Measurements from ENCODE around the gene KATNIP. TPM values are rescaled to one million over a fixed set of nuclear protein-coding genes. Genes with fewer than 3 reads are reported as not detected.

Gene KATNIP
- 10 to 100 TPM; 41.3 to 82.8 (median 70.9) TPM for total RNA-seq

GRCh38 chr16:27549746-27550581 lies at the start of gene KATNIP, which contains the start of gene GTF3C1:
KATNIP (plus strand) TSS chr16:27550144; CDS start chr16:27550171, 27 bp downstream.
GTF3C1 (minus strand) TSS chr16:27549913; CDS start chr16:27549890, 23 bp downstream.
- peak; percentile 88 to 92 for TF ChIP-seq POLR2A (IDR thresholded peaks at IDR 0.05)
- peak in 1 of 6 experiments; percentile 16 for TF ChIP-seq CTCF (IDR thresholded peaks at IDR 0.05)
- intact Hi-C loops (cut with DNase I), result loop anchor here (10.0 kb wide), 1 partner anchor 345 kb away; the partner anchor contains the start of gene KDM8

GRCh38 chr16:27500801-27501200 lies 49.1 kb upstream of the KATNIP start:
- no peaks in the 10 kb centered on the region for H3K9me3 ChIP-seq
- intact Hi-C loops (cut with DNase I), result no loop called here
- no peak overlapping the region for H3K4me3 ChIP-seq (replicated peaks in 1 of 3)
- no peak for TF ChIP-seq CTCF (IDR thresholded peaks at IDR 0.05)
- no peak for TF ChIP-seq POLR2A (IDR thresholded peaks at IDR 0.05)
- peak overlapping the region in 2 of 3 donors; percentile 17 to 89 for H3K27ac ChIP-seq
- H3K4me1 ChIP-seq, result peaks cover 27 to 35% of the 10 kb centered on the region in 2 donors
- H3K27me3 ChIP-seq, result no peaks in the 10 kb centered on the region
- 98 to 99% methylated on average over 3 of the region's 3 CpGs for WGBS, 2 donors
- DNase-seq, result no peak
- peaks cover 68 to 71% of the 10 kb centered on the region in 2 donors for H3K36me3 ChIP-seq

More at GRCh38 chr16:27549746-27550581, at the start of gene KATNIP, which contains the start of gene GTF3C1:
- H3K27me3 ChIP-seq, result no peaks in the 10 kb centered on the region
- H3K4me1 ChIP-seq, result peaks cover 31 to 38% of the 10 kb centered on the region in 2 donors
- peak within 1 kb of the TSS; percentile 73 to 84 (median 83) for H3K27ac ChIP-seq
- H3K36me3 ChIP-seq, result peaks cover 3% of the 10 kb centered on the region in 2 donors
- H3K9me3 ChIP-seq, result no peaks in the 10 kb centered on the region
- WGBS, 2 donors, result 0 to 1% methylated on average over 20 to 29 of the region's 59 CpGs
- DNase-seq, result peak; percentile 100
- peak within 1 kb of the TSS; percentile 77 to 100 (median 95) for H3K4me3 ChIP-seq (replicated peaks in 1 of 3)

- no peaks in the 10 kb centered on the region for H3K9me3 ChIP-seq
- no peak overlapping the region for H3K27ac ChIP-seq
- H3K4me3 ChIP-seq (replicated peaks in 1 of 3), result no peak overlapping the region
- no peaks in the 10 kb centered on the region for H3K27me3 ChIP-seq
- H3K36me3 ChIP-seq, result peaks cover 84 to 86% of the 10 kb centered on the region in 2 donors
- TF ChIP-seq CTCF (IDR thresholded peaks at IDR 0.05) (no peak), POLR2A (IDR thresholded peaks at IDR 0.05) (no peak)
- peaks cover 13 to 20% of the 10 kb centered on the region in 2 donors for H3K4me1 ChIP-seq
- WGBS, 2 donors, result 81 to 84% methylated on average over 5 of the region's 5 CpGs
- intact Hi-C loops (cut with DNase I), result no loop called here
- DNase-seq, result no peak
Measured at GRCh38 chr16:27503662-27504061, 46.3 kb upstream of the KATNIP start.

- 92 to 95% methylated on average over 13 of the region's 13 CpGs for WGBS, 2 donors
- no peak overlapping the region for H3K4me3 ChIP-seq (replicated peaks in 1 of 3)
- intact Hi-C loops (cut with DNase I), result no loop called here
- H3K27me3 ChIP-seq, result no peaks in the 10 kb centered on the region
- H3K4me1 ChIP-seq, result peaks cover 0 to 3% of the 10 kb centered on the region in 2 donors
- H3K36me3 ChIP-seq, result peaks cover 74 to 93% of the 10 kb centered on the region in 2 donors
- H3K27ac ChIP-seq, result no peak overlapping the region
- DNase-seq, result no peak
- H3K9me3 ChIP-seq, result no peaks in the 10 kb centered on the region
- TF ChIP-seq CTCF (IDR thresholded peaks at IDR 0.05) (no peak), POLR2A (IDR thresholded peaks at IDR 0.05) (no peak)
Measured at GRCh38 chr16:27505297-27506236, 44.4 kb upstream of the KATNIP start.

Data from thyroid gland (tissue), 4 donors.